RWPE2 (cell line): ENCODE measurements around the gene NLRP11.

Experiments
- ATAC-seq: fragments of 200-7000 bp; cut with Tn5 transposase; 3 replicates; pipeline ENCODE4 v1.9.1; 2021; ENCODE audit warnings: low read depth
- DNase-seq: peaks from one replicate; pipeline ENCODE4 v3.0.0-alpha.2; 2020; ENCODE audit warnings: low spot score
- H3K27ac ChIP-seq: fragments of 450-650 bp; 2 replicates; pipeline ENCODE4 v1.5.1; 2017; ENCODE audit warnings: mild to moderate bottlenecking; ENCODE audit not compliant: poor library complexity, severe bottlenecking
- H3K27me3 ChIP-seq: fragments of 250-450 bp; sonication (Bioruptor Pico); 2 replicates; pipeline ENCODE4 v1.5.1; 2021; ENCODE audit warnings: mild to moderate bottlenecking, moderate library complexity; ENCODE audit not compliant: insufficient read depth, poor library complexity, severe bottlenecking
- H3K36me3 ChIP-seq: fragments of 250-450 bp; sonication (Bioruptor Pico); 2 replicates; pipeline ENCODE4 v1.5.1; 2020; ENCODE audit warnings: low read depth, mild to moderate bottlenecking, moderate library complexity
- H3K4me1 ChIP-seq: fragments of 250-450 bp; sonication (Bioruptor Pico); 2 replicates; pipeline ENCODE4 v1.5.1; 2021; ENCODE audit warnings: mild to moderate bottlenecking, moderate library complexity; ENCODE audit not compliant: insufficient read depth, poor library complexity, severe bottlenecking
- H3K4me3 ChIP-seq: fragments of 250-450 bp; sonication (Bioruptor Pico); 2 replicates; pipeline ENCODE4 v1.5.1; 2021; ENCODE audit warnings: mild to moderate bottlenecking, moderate library complexity; ENCODE audit not compliant: severe bottlenecking
- H3K9me3 ChIP-seq: fragments of 250-450 bp; sonication (Bioruptor Pico); 2 replicates; pipeline ENCODE4 v1.5.1; 2021; ENCODE audit warnings: mild to moderate bottlenecking, moderate library complexity; ENCODE audit not compliant: severe bottlenecking
- TF ChIP-seq, protein P1 (sequence below): fragments of 450-650 bp; IDR thresholded peaks from one replicate; pipeline ENCODE4 v1.5.1; 2017; ENCODE audit warnings: mild to moderate bottlenecking, moderate library complexity; ENCODE audit not compliant: poor library complexity, severe bottlenecking

The NLRP11 gene

DNA sequence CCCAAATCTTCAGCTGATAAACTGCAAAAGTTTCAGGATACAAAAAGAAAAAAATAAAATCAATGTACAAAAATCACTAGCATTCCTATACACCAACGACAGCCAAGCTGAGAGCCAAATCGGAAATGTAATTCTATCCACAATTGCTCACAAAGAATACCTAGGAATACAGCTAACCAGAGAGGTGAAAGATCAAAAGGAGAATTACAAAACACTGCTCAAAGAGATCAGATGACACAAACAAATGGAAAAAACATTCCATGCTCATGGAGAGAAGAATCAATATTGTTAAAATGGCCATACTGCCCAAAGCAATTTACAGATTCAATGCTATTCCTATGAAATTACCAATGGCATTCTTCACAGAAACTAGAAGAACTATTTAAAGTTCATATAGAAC is 29.5 kb downstream of the NLRP11 start:
- Histone ChIP-seq H3K9me3 (no peaks in the 10 kb centered on the region), H3K4me1 (no peaks in the 10 kb centered on the region), H3K4me3 (no peak overlapping the region), H3K27me3 (no peaks in the 10 kb centered on the region), H3K36me3 (no peaks in the 10 kb centered on the region), H3K27ac (no peak overlapping the region)
- ATAC-seq (no peak), DNase-seq (no peak)
- TF ChIP-seq, protein P1, sequence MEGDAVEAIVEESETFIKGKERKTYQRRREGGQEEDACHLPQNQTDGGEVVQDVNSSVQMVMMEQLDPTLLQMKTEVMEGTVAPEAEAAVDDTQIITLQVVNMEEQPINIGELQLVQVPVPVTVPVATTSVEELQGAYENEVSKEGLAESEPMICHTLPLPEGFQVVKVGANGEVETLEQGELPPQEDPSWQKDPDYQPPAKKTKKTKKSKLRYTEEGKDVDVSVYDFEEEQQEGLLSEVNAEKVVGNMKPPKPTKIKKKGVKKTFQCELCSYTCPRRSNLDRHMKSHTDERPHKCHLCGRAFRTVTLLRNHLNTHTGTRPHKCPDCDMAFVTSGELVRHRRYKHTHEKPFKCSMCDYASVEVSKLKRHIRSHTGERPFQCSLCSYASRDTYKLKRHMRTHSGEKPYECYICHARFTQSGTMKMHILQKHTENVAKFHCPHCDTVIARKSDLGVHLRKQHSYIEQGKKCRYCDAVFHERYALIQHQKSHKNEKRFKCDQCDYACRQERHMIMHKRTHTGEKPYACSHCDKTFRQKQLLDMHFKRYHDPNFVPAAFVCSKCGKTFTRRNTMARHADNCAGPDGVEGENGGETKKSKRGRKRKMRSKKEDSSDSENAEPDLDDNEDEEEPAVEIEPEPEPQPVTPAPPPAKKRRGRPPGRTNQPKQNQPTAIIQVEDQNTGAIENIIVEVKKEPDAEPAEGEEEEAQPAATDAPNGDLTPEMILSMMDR = no peak

DNA sequence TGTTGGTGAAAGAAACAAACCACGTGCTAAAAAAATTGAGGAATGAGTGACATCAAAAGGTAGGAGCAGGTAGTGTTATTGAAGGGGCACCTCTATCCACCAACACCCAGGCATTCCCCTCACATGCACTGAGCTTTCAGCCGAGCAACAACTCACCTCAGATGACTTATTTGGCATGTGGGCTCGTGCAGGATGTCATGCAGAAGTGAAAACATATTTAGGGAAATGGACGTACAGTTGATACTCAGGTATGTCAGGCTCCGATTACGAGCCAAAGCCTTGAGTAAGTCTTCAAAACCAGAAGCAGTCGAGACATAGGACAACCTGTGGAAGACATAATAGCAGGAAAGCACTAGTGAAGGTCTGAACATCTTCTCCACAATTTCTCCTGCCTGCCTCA is 30.4 kb downstream of the NLRP11 start:
- Histone ChIP-seq H3K36me3 (no peaks in the 10 kb centered on the region), H3K27ac (no peak overlapping the region), H3K4me1 (no peaks in the 10 kb centered on the region), H3K27me3 (no peaks in the 10 kb centered on the region), H3K9me3 (no peaks in the 10 kb centered on the region), H3K4me3 (no peak overlapping the region)
- no peak for DNase-seq
- no peak for ATAC-seq
- TF ChIP-seq, protein P1 = no peak

DNA sequence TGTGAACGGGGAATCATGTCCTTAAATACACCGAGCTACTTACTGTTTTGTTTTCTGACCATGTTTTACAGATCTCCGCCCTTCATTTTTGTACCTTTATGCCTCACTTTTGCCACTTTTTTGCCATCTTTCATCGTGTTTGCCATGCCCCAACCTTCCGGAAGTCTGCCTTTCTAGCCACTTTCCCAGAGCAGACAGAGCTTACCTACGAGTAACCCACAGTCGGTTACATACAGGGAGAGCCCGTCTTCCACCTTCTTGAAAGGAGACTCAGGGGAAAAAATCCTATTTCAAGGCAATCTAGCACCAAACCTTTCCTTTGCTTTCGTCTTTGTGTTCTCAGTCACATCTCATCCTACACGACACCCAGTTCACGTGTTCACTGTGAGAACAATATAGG is 36.8 kb downstream of the NLRP11 start:
- no peak overlapping the region for H3K27ac ChIP-seq
- ATAC-seq (no peak), DNase-seq (no peak)
- H3K36me3 ChIP-seq = no peaks in the 10 kb centered on the region
- no peaks in the 10 kb centered on the region for H3K27me3 ChIP-seq
- no peak overlapping the region for H3K4me3 ChIP-seq
- TF ChIP-seq, protein P1 = no peak
- H3K9me3 ChIP-seq = no peaks in the 10 kb centered on the region
- no peaks in the 10 kb centered on the region for H3K4me1 ChIP-seq

DNA sequence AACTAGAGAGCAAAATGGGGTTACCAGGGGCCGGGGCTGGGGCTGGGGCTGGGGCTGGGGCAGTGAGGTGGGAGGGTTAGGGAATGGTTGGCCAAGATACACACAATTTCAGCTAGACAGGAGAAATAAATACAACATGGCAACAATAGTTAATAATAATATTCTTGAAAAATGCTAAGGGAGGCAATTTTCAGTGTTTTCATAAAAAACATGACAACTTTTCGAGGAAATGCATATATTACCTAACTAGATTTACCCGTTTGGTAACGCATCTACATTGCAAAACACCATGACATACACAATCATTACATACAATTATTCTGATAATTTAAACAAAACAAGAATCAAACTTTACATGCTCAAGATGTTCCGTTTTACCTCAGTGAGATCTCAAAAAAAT is 50.7 kb downstream of the NLRP11 start:
- H3K9me3 ChIP-seq = no peaks in the 10 kb centered on the region
- TF ChIP-seq, protein P1 = no peak
- DNase-seq = no peak

DNA sequence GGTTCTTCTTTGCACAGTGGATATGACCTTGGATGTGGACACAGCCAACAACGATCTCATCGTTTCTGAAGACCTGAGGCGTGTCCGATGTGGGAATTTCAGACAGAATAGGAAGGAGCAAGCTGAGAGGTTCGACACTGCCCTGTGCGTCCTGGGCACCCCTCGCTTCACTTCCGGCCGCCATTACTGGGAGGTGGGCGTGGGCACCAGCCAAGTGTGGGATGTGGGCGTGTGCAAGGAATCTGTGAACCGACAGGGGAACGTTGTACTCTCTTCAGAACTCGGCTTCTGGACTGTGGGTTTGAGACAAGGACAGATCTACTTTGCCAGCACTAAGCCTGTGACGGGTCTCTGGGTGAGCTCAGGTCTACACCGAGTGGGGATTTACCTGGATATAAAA is 53.5 kb downstream of the NLRP11 start:
- Histone ChIP-seq H3K36me3 (no peaks in the 10 kb centered on the region), H3K4me1 (no peaks in the 10 kb centered on the region), H3K27me3 (no peaks in the 10 kb centered on the region), H3K4me3 (no peak overlapping the region), H3K9me3 (no peaks in the 10 kb centered on the region), H3K27ac (no peak overlapping the region)
- ATAC-seq (no peak), DNase-seq (no peak)
- TF ChIP-seq, protein P1 = no peak

More for the DNA sequence above, 50.7 kb downstream of the NLRP11 start:
- no peak overlapping the region for H3K27ac ChIP-seq
- H3K36me3 ChIP-seq = no peaks in the 10 kb centered on the region
- no peak overlapping the region for H3K4me3 ChIP-seq
- H3K4me1 ChIP-seq = no peaks in the 10 kb centered on the region
- H3K27me3 ChIP-seq = no peaks in the 10 kb centered on the region
- ATAC-seq = no peak
